Neural cell (in vitro differentiated cells): ENCODE results near the gene HUWE1. TPM values are rescaled to one million over a fixed set of nuclear protein-coding genes. Genes with fewer than 3 reads are reported as not detected.

Experiments used
- H2AFZ ChIP-seq: fragments of 200-600, 300-800 bp; sonication (generic), shearing (Covaris generic); 2 replicates; pipeline ENCODE4 v1.6.0; 2014; ENCODE audit warnings: low read depth, mild to moderate bottlenecking, antibody characterized with exemption, low read length, moderate library complexity
- H3F3A ChIP-seq: fragments of 200-600 bp; shearing (Covaris generic); 2 replicates; pipeline ENCODE4 v1.6.1; 2016; ENCODE audit warnings: mild to moderate bottlenecking, moderate library complexity, mixed read lengths, antibody characterized with exemption, low read length; ENCODE audit not compliant: insufficient read depth, poor library complexity, severe bottlenecking
- H3K27ac ChIP-seq: fragments of 200-600, 300-800 bp; sonication (generic), shearing (Covaris generic); 2 replicates; pipeline ENCODE4 v1.5.1; 2014; ENCODE audit warnings: mild to moderate bottlenecking, low read length, moderate library complexity
- H3K27me3 ChIP-seq: fragments of 300-800, 200-600 bp; sonication (generic), shearing (Covaris generic); 2 replicates; pipeline ENCODE4 v1.6.0; 2014; ENCODE audit warnings: mild to moderate bottlenecking, low read depth, low read length, moderate library complexity; ENCODE audit not compliant: insufficient read depth
- H3K36me3 ChIP-seq: fragments of 300-800, 200-600 bp; sonication (generic), shearing (Covaris generic); 2 replicates; pipeline ENCODE4 v1.5.1; 2014; ENCODE audit warnings: mild to moderate bottlenecking, antibody characterized with exemption, low read length, moderate library complexity; ENCODE audit not compliant: insufficient read depth
- H3K4me2 ChIP-seq: fragments of 300-800, 200-600 bp; sonication (generic), shearing (Covaris generic); 2 replicates; pipeline ENCODE4 v1.6.0; 2014; ENCODE audit warnings: mild to moderate bottlenecking, low read length
- H3K4me3 ChIP-seq: fragments of 300-800, 200-600 bp; sonication (generic), shearing (Covaris generic); 2 replicates; pipeline ENCODE4 v1.5.1; 2014; ENCODE audit warnings: mild to moderate bottlenecking, low read length, moderate library complexity
- H3K79me2 ChIP-seq: fragments of 200-600 bp; shearing (Covaris generic); replicated peaks from 2 replicates; pipeline ENCODE4 v1.6.0; 2014; ENCODE audit warnings: mild to moderate bottlenecking, low read length, moderate library complexity; ENCODE audit not compliant: insufficient read depth
- H3K9ac ChIP-seq: fragments of 300-800, 200-600 bp; sonication (generic), shearing (Covaris generic); 2 replicates; pipeline ENCODE4 v1.6.1; 2016; ENCODE audit warnings: mild to moderate bottlenecking, low read length, mixed read lengths
- H3K9me2 ChIP-seq: fragments of 200-600 bp; shearing (Covaris generic); 2 replicates; pipeline ENCODE4 v1.6.1; 2016; ENCODE audit warnings: mild to moderate bottlenecking, low read length, mixed read lengths; ENCODE audit not compliant: insufficient read depth
- H3K9me3 ChIP-seq: fragments of 200-600, 300-800 bp; sonication (generic), shearing (Covaris generic); 2 replicates; pipeline ENCODE4 v1.6.1; 2016; ENCODE audit warnings: mild to moderate bottlenecking, mixed run types, low read length, moderate library complexity, mixed read lengths
- H4K20me1 ChIP-seq: fragments of 200-600 bp; shearing (Covaris generic); 2 replicates; pipeline ENCODE4 v1.6.1; 2016; ENCODE audit warnings: mild to moderate bottlenecking, mixed run types; ENCODE audit not compliant: insufficient read depth
- CTCF ChIP-seq: fragments of 450-650 bp; IDR thresholded peaks from 2 replicates; pipeline ENCODE4 v1.5.1; 2014; ENCODE audit warnings: antibody characterized with exemption, mild to moderate bottlenecking, moderate library complexity; ENCODE audit not compliant: poor library complexity, severe bottlenecking
- EP300 ChIP-seq: fragments of 450-650 bp; conservative IDR thresholded peaks from 2 replicates; pipeline ENCODE4 v1.6.1; 2014; ENCODE audit warnings: antibody characterized with exemption, mild to moderate bottlenecking, moderate library complexity; ENCODE audit not compliant: poor library complexity, severe bottlenecking
- EZH2 ChIP-seq: fragments of 200-600, 300-800 bp; shearing (Covaris generic), sonication (generic); IDR thresholded peaks from 2 replicates; pipeline ENCODE4 v1.6.1; 2014; ENCODE audit warnings: antibody characterized with exemption, low read length, borderline replicate concordance, mild to moderate bottlenecking; ENCODE audit not compliant: insufficient read depth, poor library complexity, severe bottlenecking
- MXI1 ChIP-seq: fragments of 450-650 bp; conservative IDR thresholded peaks from 2 replicates; pipeline ENCODE4 v1.6.1; 2014; ENCODE audit warnings: antibody characterized with exemption, mild to moderate bottlenecking; ENCODE audit not compliant: poor library complexity, severe bottlenecking
- POLR2AphosphoS5 ChIP-seq: IDR thresholded peaks from 2 replicates; pipeline ENCODE4 v1.6.1; 2012
- RAD21 ChIP-seq: fragments of 450-650 bp; conservative IDR thresholded peaks from 2 replicates; pipeline ENCODE4 v1.6.1; 2014; ENCODE audit warnings: antibody characterized with exemption, mild to moderate bottlenecking, moderate library complexity
- REST ChIP-seq: IDR thresholded peaks from 2 replicates; pipeline ENCODE4 v1.6.1; 2012; ENCODE audit warnings: borderline replicate concordance
- SMC3 ChIP-seq: fragments of 450-650 bp; conservative IDR thresholded peaks from 2 replicates; pipeline ENCODE4 v1.6.1; 2014; ENCODE audit warnings: antibody characterized with exemption, mild to moderate bottlenecking, moderate library complexity; ENCODE audit not compliant: poor library complexity
- TAF1 ChIP-seq: IDR thresholded peaks from 2 replicates; pipeline ENCODE4 v1.6.1; 2012; ENCODE audit warnings: low read depth
- polyA plus RNA-seq: library from polyadenylated mRNA; depleted of rRNA; stranded (reverse); fragments of >200 nt; gene quantifications from 2 replicates; pipeline ENCODE4 v1.2.3, GENCODE V29; 2014

HUWE1 gene
- polyA plus RNA-seq, 1 donor from 2014 or later = 25.0 TPM

- no peak overlapping the region for H2AFZ ChIP-seq
- no peaks in the 10 kb centered on the region for H3F3A ChIP-seq
- H3K4me2 ChIP-seq = peak overlapping the region; percentile 44
- H3K27me3 ChIP-seq = no peaks in the 10 kb centered on the region
- H3K9me3 ChIP-seq = no peaks in the 10 kb centered on the region
- peak overlapping the region; percentile 81 for H3K4me3 ChIP-seq
- TF ChIP-seq REST = no peak
- TF ChIP-seq TAF1 = no peak
- no peaks in the 10 kb centered on the region for H4K20me1 ChIP-seq
- H3K9ac ChIP-seq = peak overlapping the region; percentile 89
- peak overlapping the region; percentile 92 for H3K27ac ChIP-seq
- no peaks in the 10 kb centered on the region for H3K36me3 ChIP-seq
- H3K79me2 ChIP-seq = peaks cover 48% of the 10 kb centered on the region
- no peaks in the 10 kb centered on the region for H3K9me2 ChIP-seq
Measured at GRCh38 chrX:53682885-53683555, 3.5 kb downstream of the HUWE1 start.

GRCh38 chrX:53681661-53682060, 4.9 kb downstream of the HUWE1 start:
- TF ChIP-seq RAD21 (no peak), EZH2 (no peak), CTCF (no peak), EP300 (no peak), POLR2AphosphoS5 (no peak), REST (no peak), TAF1 (no peak), SMC3 (no peak), MXI1 (no peak)
- Histone ChIP-seq H4K20me1 (no peaks in the 10 kb centered on the region), H3K4me3 (peak overlapping the region; percentile 81), H3K9me2 (no peaks in the 10 kb centered on the region), H2AFZ (no peak overlapping the region), H3K4me2 (no peak overlapping the region), H3K36me3 (no peaks in the 10 kb centered on the region), H3K27ac (no peak overlapping the region), H3K9ac (no peak overlapping the region), H3K79me2 (peaks cover 59% of the 10 kb centered on the region), H3K9me3 (no peaks in the 10 kb centered on the region), H3F3A (no peaks in the 10 kb centered on the region), H3K27me3 (no peaks in the 10 kb centered on the region)
